ENCODE data around the gene INTS14.
A peak's percentile ranks its signal among the peaks of the same experiment; 100 is the strongest.

INTS14 gene

DNA sequence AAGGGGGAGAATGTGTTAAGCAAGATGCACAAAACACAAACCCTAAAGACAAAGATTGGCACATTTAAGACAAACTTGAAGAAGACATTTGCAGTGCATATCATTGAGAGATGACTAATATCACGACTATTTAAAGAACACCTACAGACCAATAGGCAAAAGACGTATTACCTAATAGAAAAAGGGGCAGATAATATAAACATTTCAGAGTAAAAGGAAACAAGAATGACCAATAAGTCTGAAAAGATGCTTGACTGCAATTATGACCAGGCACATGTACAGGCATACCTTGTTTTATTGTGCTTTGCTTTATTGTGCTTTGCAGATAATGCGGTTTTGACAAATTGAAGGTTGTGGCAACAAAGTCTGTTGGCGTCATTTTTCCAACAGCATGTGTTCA is 75.7 kb downstream of the INTS14 start:
- H3K36me3 ChIP-seq (replicated peaks): no peaks in the 10 kb centered on the region
- H3K27me3 ChIP-seq (replicated peaks): no peaks in the 10 kb centered on the region
- in situ Hi-C loops (cut with HindIII; ENCODE audit: low pct_ligation_motif_present, low sequenced_read_pairs): no loop called here
- TF ChIP-seq CTCF (IDR thresholded peaks at IDR 0.05; ENCODE audit: low read depth, low read length, missing control alignments): no peak
- H3K27ac ChIP-seq: no peak overlapping the region
- no peak for DNase-seq
- no peak overlapping the region for H3K4me3 ChIP-seq (ENCODE audit: low read depth, low read length)

GRCh38 chr15:65533057-65533756 is 77.7 kb downstream of the INTS14 start:
- Histone ChIP-seq H3K4me3 (ENCODE audit: low read depth, low read length) (no peak overlapping the region), H3K36me3 (replicated peaks) (no peaks in the 10 kb centered on the region), H3K27me3 (replicated peaks) (no peaks in the 10 kb centered on the region), H3K27ac (no peak overlapping the region)
- no peak for TF ChIP-seq CTCF (IDR thresholded peaks at IDR 0.05; ENCODE audit: low read depth, low read length, missing control alignments)
- in situ Hi-C loops (cut with HindIII; ENCODE audit: low pct_ligation_motif_present, low sequenced_read_pairs): no loop called here
- no peak for DNase-seq

- TF ChIP-seq CTCF (IDR thresholded peaks at IDR 0.05; ENCODE audit: low read depth, low read length, missing control alignments): no peak
- in situ Hi-C loops (cut with HindIII; ENCODE audit: low pct_ligation_motif_present, low sequenced_read_pairs): no loop called here
- Histone ChIP-seq H3K27me3 (replicated peaks) (no peaks in the 10 kb centered on the region), H3K27ac (no peak overlapping the region), H3K4me3 (ENCODE audit: low read depth, low read length) (no peak overlapping the region), H3K36me3 (replicated peaks) (no peaks in the 10 kb centered on the region)
- DNase-seq: no peak
Measured at GRCh38 chr15:65532738-65533051, 78.2 kb downstream of the INTS14 start.

DNA sequence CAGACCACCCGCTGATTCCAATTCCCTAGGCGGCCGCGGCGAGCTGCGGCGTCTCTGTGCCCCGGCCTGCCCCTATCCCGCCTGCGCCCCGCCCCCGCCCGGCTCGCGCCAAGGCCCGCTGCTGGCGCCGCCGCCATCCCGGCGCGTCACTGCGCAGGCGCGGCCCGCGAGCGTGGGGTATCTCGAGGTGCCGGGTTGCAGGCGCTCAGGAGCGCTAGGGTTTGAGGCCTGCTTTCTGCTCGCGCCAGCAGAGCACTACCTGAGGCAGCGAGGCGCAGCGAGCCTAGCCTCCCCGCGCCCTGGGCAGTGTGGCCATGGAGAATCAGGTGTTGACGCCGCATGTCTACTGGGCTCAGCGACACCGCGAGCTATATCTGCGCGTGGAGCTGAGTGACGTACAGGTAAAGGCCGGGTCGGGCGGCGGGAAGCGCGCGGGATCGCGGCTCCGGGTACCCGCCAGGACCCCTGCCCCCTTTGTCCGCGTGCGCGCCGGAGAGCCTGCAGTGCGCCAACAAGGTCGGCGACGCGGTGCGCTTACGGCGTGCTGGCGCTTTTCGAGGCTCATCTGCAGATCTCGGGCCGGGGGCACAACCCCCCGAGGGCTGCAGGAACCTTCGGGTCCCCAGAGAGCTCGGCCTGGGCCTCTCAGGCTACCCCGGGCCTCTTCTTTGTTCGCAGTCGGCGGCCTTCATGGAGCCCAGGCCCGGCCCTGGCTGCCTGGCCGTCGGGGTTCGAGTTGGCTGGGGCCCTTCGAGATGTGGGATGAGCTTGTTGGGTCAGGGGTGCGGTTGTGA is 80.4 kb downstream of the INTS14 start, which contains the start of gene HACD3:
Gene HACD3 (plus strand): TSS at position 146 of the 794 bp plus-strand sequence. CDS start 169 bp downstream, at position 315.
- in situ Hi-C loops (cut with HindIII; ENCODE audit: low pct_ligation_motif_present, low sequenced_read_pairs): no loop called here

GRCh38 chr15:65529762-65530317 is 81.1 kb downstream of the INTS14 start:
- Histone ChIP-seq H3K4me3 (ENCODE audit: low read depth, low read length) (peak overlapping the region; percentile 87), H3K27ac (peak overlapping the region; percentile 62), H3K36me3 (replicated peaks) (no peaks in the 10 kb centered on the region), H3K27me3 (replicated peaks) (no peaks in the 10 kb centered on the region)
- in situ Hi-C loops (cut with HindIII; ENCODE audit: low pct_ligation_motif_present, low sequenced_read_pairs): no loop called here
- DNase-seq: no peak
- no peak for TF ChIP-seq CTCF (IDR thresholded peaks at IDR 0.05; ENCODE audit: low read depth, low read length, missing control alignments)

More for the DNA sequence above, 80.4 kb downstream of the INTS14 start, which contains the start of gene HACD3:
- Histone ChIP-seq H3K4me3 (ENCODE audit: low read depth, low read length) (peak within 1 kb of the TSS; percentile 87), H3K27me3 (replicated peaks) (no peaks in the 10 kb centered on the region), H3K36me3 (replicated peaks) (no peaks in the 10 kb centered on the region), H3K27ac (peak within 1 kb of the TSS; percentile 62)
- TF ChIP-seq CTCF (IDR thresholded peaks at IDR 0.05; ENCODE audit: low read depth, low read length, missing control alignments): no peak
- DNase-seq: peak; percentile 32

Measured in brain microvascular endothelial cell (primary cell).